Measurements from ENCODE around the gene CTSE.
A peak's percentile ranks its signal among the peaks of the same experiment; 100 is the strongest.

CTSE gene

GRCh38 chr1:205975387-205975998, 48.2 kb downstream of the CTSE start:
- H3K4me3 ChIP-seq, result no peak overlapping the region
- H3K27me3 ChIP-seq (ENCODE audit: low read depth), result no peaks in the 10 kb centered on the region
- in situ Hi-C loops (cut with MboI; ENCODE audit: low sequenced_read_pairs), result no loop called here
- DNase-seq (ENCODE audit: low spot score in 2 of 2), result no peak
- H3K4me1 ChIP-seq, result no peaks in the 10 kb centered on the region
- H3K36me3 ChIP-seq (replicated peaks), result no peaks in the 10 kb centered on the region
- no peaks in the 10 kb centered on the region for H3K9me3 ChIP-seq

- DNase-seq (ENCODE audit: low spot score in 2 of 2), result no peak
- Histone ChIP-seq H3K4me1 (no peaks in the 10 kb centered on the region), H3K9me3 (no peaks in the 10 kb centered on the region), H3K27me3 (ENCODE audit: low read depth) (no peaks in the 10 kb centered on the region), H3K36me3 (replicated peaks) (no peaks in the 10 kb centered on the region), H3K4me3 (no peak overlapping the region)
- in situ Hi-C loops (cut with MboI; ENCODE audit: low sequenced_read_pairs), result no loop called here
Observed at GRCh38 chr1:205974712-205975111, 49.0 kb downstream of the CTSE start.

GRCh38 chr1:205973377-205974232, 50.1 kb downstream of the CTSE start:
- Histone ChIP-seq H3K4me3 (no peak overlapping the region), H3K27me3 (ENCODE audit: low read depth) (no peaks in the 10 kb centered on the region), H3K9me3 (no peaks in the 10 kb centered on the region), H3K4me1 (no peaks in the 10 kb centered on the region), H3K36me3 (replicated peaks) (no peaks in the 10 kb centered on the region)
- DNase-seq (ENCODE audit: low spot score in 2 of 2), result no peak
- in situ Hi-C loops (cut with MboI; ENCODE audit: low sequenced_read_pairs), result no loop called here

GRCh38 chr1:205972491-205973168, 51.1 kb downstream of the CTSE start:
- Histone ChIP-seq H3K4me1 (no peaks in the 10 kb centered on the region), H3K27me3 (ENCODE audit: low read depth) (no peaks in the 10 kb centered on the region), H3K36me3 (replicated peaks) (no peaks in the 10 kb centered on the region), H3K9me3 (no peaks in the 10 kb centered on the region), H3K4me3 (no peak overlapping the region)
- in situ Hi-C loops (cut with MboI; ENCODE audit: low sequenced_read_pairs), result no loop called here
- peak in 1 of 2 experiments; percentile 25 for DNase-seq (ENCODE audit: low spot score in 2 of 2)

- Histone ChIP-seq H3K36me3 (replicated peaks) (no peaks in the 10 kb centered on the region), H3K27me3 (ENCODE audit: low read depth) (no peaks in the 10 kb centered on the region), H3K4me3 (no peak overlapping the region), H3K4me1 (no peaks in the 10 kb centered on the region), H3K9me3 (no peaks in the 10 kb centered on the region)
- in situ Hi-C loops (cut with MboI; ENCODE audit: low sequenced_read_pairs), result no loop called here
- DNase-seq (ENCODE audit: low spot score in 2 of 2), result no peak
Observed at GRCh38 chr1:205972081-205972480, 51.6 kb downstream of the CTSE start.

GRCh38 chr1:205971082-205971481, 52.6 kb downstream of the CTSE start:
- H3K36me3 ChIP-seq (replicated peaks), result no peaks in the 10 kb centered on the region
- H3K27me3 ChIP-seq (ENCODE audit: low read depth), result no peaks in the 10 kb centered on the region
- H3K9me3 ChIP-seq, result no peaks in the 10 kb centered on the region
- no peak for DNase-seq (ENCODE audit: low spot score in 2 of 2)
- H3K4me1 ChIP-seq, result no peaks in the 10 kb centered on the region
- in situ Hi-C loops (cut with MboI; ENCODE audit: low sequenced_read_pairs), result no loop called here
- no peak overlapping the region for H3K4me3 ChIP-seq

- DNase-seq (ENCODE audit: low spot score in 2 of 2), result no peak
- no peaks in the 10 kb centered on the region for H3K27me3 ChIP-seq (ENCODE audit: low read depth)
- no peak overlapping the region for H3K4me3 ChIP-seq
- H3K9me3 ChIP-seq, result no peaks in the 10 kb centered on the region
- H3K36me3 ChIP-seq (replicated peaks), result no peaks in the 10 kb centered on the region
- H3K4me1 ChIP-seq, result no peaks in the 10 kb centered on the region
- in situ Hi-C loops (cut with MboI; ENCODE audit: low sequenced_read_pairs), result no loop called here
Observed at GRCh38 chr1:205970486-205970885, 53.2 kb downstream of the CTSE start.

GRCh38 chr1:205969229-205969628, 54.5 kb downstream of the CTSE start:
- Histone ChIP-seq H3K36me3 (replicated peaks) (no peaks in the 10 kb centered on the region), H3K4me3 (no peak overlapping the region), H3K27me3 (ENCODE audit: low read depth) (no peaks in the 10 kb centered on the region), H3K4me1 (no peaks in the 10 kb centered on the region), H3K9me3 (no peaks in the 10 kb centered on the region)
- in situ Hi-C loops (cut with MboI; ENCODE audit: low sequenced_read_pairs), result loop anchor here (5.0 kb wide), 1 partner anchor 37 kb away; no protein-coding TSS in a partner anchor
- DNase-seq (ENCODE audit: low spot score in 2 of 2), result no peak

GRCh38 chr1:205967554-205968335, 56.0 kb downstream of the CTSE start:
- in situ Hi-C loops (cut with MboI; ENCODE audit: low sequenced_read_pairs), result loop anchor here (5.0 kb wide), 1 partner anchor 35 kb away; no protein-coding TSS in a partner anchor
- no peak for DNase-seq (ENCODE audit: low spot score in 2 of 2)
- no peak overlapping the region for H3K4me3 ChIP-seq
- H3K9me3 ChIP-seq, result no peaks in the 10 kb centered on the region
- no peaks in the 10 kb centered on the region for H3K36me3 ChIP-seq (replicated peaks)
- no peaks in the 10 kb centered on the region for H3K27me3 ChIP-seq (ENCODE audit: low read depth)
- H3K4me1 ChIP-seq, result no peaks in the 10 kb centered on the region

- no peak for DNase-seq (ENCODE audit: low spot score in 2 of 2)
- in situ Hi-C loops (cut with MboI; ENCODE audit: low sequenced_read_pairs), result loop anchor here (5.0 kb wide), 1 partner anchor 33 kb away; no protein-coding TSS in a partner anchor
- no peaks in the 10 kb centered on the region for H3K9me3 ChIP-seq
- H3K4me3 ChIP-seq, result no peak overlapping the region
- no peaks in the 10 kb centered on the region for H3K36me3 ChIP-seq (replicated peaks)
- 0 out of 2 replicates have a peak, but pooled peaks cover 4% of the 10 kb centered on the region for H3K27me3 ChIP-seq (ENCODE audit: low read depth)
- no peaks in the 10 kb centered on the region for H3K4me1 ChIP-seq
Observed at GRCh38 chr1:205965036-205965884, 58.4 kb downstream of the CTSE start.

GRCh38 chr1:205963352-205964155, 60.1 kb downstream of the CTSE start:
- no peak overlapping the region for H3K4me3 ChIP-seq
- no peaks in the 10 kb centered on the region for H3K36me3 ChIP-seq (replicated peaks)
- DNase-seq (ENCODE audit: low spot score in 2 of 2), result no peak
- 0 out of 2 replicates have a peak, but pooled peaks cover 9% of the 10 kb centered on the region for H3K27me3 ChIP-seq (ENCODE audit: low read depth)
- no peaks in the 10 kb centered on the region for H3K9me3 ChIP-seq
- H3K4me1 ChIP-seq, result no peaks in the 10 kb centered on the region
- in situ Hi-C loops (cut with MboI; ENCODE audit: low sequenced_read_pairs), result no loop called here

- no peak overlapping the region for H3K4me3 ChIP-seq
- DNase-seq (ENCODE audit: low spot score in 2 of 2), result no peak
- H3K9me3 ChIP-seq, result no peaks in the 10 kb centered on the region
- H3K27me3 ChIP-seq (ENCODE audit: low read depth), result 0 out of 2 replicates have a peak, but pooled peaks cover 9% of the 10 kb centered on the region
- no peaks in the 10 kb centered on the region for H3K36me3 ChIP-seq (replicated peaks)
- in situ Hi-C loops (cut with MboI; ENCODE audit: low sequenced_read_pairs), result no loop called here
- H3K4me1 ChIP-seq, result no peaks in the 10 kb centered on the region
Observed at GRCh38 chr1:205962821-205963221, 60.9 kb downstream of the CTSE start.

All from HAP-1 (cell line).